Measurements from ENCODE around the gene CBFB.

DNA sequence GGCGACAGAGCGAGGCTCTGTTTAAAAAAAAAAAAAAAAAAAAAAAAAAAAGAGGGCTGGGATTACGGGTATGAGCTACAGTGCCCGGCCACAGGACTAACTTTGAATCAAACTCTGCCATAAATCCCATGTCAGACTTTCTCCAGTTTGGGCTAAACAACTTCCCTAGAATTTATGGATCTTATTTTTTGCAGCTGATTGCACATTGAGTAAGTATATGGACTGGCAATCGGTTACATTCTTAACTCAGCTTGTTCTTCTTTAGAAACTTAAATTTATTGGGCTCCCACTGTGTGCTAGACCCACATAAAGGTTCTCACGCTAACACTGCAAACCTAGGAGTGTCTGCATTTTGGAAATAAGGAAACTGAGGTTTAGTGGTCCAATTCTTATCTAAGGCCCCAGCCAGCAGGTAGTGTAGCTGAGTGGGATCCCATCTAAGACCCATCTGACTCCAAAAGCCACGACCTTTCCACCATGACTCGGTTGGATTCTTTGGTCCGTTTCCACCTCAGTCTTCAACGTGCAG lies 718 bp upstream of the CBFB start:
- TF ChIP-seq, protein P1, sequence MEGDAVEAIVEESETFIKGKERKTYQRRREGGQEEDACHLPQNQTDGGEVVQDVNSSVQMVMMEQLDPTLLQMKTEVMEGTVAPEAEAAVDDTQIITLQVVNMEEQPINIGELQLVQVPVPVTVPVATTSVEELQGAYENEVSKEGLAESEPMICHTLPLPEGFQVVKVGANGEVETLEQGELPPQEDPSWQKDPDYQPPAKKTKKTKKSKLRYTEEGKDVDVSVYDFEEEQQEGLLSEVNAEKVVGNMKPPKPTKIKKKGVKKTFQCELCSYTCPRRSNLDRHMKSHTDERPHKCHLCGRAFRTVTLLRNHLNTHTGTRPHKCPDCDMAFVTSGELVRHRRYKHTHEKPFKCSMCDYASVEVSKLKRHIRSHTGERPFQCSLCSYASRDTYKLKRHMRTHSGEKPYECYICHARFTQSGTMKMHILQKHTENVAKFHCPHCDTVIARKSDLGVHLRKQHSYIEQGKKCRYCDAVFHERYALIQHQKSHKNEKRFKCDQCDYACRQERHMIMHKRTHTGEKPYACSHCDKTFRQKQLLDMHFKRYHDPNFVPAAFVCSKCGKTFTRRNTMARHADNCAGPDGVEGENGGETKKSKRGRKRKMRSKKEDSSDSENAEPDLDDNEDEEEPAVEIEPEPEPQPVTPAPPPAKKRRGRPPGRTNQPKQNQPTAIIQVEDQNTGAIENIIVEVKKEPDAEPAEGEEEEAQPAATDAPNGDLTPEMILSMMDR (IDR thresholded peaks at IDR 0.05) = no peak
- TF ChIP-seq POLR2A (IDR thresholded peaks at IDR 0.05) = no peak

Data from right lobe of liver (tissue), 4 donors.